Measurements from ENCODE around the gene ATPAF1.
"Not testable (repeated sequence)": the region's sequence is repeated elsewhere in the genome, so short reads cannot be mapped to it uniquely, and the experiment has no call there.

The ATPAF1 gene

DNA sequence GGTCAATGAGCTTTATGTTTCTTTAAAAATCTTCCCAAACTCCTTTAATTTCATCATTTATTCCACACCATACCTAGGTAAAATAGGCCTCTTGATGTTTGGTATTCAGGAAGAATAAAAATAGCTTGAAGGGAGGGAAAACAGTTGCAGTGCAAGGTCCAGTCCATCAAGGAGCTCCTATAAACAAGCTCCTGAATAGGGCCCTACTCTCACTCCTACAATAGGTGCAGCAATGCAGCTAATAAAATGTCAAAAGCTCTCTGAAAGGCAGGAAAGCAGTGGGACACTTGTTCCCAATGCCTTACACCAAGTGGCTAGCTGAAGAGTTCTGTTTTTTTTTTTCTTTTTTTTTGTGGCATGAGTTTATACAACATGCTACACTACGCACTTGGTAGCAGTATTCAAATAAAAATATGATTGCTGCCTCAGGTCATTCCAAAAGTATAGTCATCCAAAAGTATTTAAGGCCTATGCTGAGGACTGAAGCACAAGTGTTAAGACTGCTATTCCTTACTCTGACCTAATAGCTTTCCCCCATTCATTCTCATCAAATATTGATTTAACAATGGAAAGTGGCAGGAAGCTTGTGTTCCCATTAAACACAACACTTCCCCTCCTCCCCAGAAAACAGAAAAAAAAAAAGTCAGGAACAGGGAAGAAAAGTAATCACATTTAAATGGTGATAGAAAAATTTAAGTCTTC lies 13.3 kb upstream of the ATPAF1 start:
- no peak for DNase-seq (ENCODE audit: low read depth, low spot score)

- DNase-seq (ENCODE audit: low read depth, low spot score): no peak
Observed at GRCh38 chr1:46679789-46680573, 11.8 kb upstream of the ATPAF1 start.

DNA sequence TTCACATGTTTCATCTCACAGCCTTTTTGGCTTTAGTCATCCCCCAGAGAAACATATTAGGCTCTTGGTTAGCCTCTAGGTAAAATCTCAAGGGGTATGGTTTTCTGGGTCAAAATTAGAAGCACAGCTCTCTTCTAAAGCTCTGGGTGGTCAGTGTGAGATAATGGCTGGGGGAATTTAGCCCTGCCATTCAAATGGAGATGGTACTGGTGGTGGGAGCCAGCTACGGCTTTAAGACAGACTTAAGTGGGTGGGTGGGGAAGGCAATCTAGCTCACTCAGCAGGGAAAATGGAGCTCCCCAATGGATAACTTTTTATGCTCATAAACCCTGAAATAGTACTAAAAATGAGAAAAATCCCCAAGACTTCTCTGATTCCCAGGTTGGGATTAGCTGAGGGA lies 9.2 kb upstream of the ATPAF1 start:
- DNase-seq (ENCODE audit: low read depth, low spot score): no peak

DNA sequence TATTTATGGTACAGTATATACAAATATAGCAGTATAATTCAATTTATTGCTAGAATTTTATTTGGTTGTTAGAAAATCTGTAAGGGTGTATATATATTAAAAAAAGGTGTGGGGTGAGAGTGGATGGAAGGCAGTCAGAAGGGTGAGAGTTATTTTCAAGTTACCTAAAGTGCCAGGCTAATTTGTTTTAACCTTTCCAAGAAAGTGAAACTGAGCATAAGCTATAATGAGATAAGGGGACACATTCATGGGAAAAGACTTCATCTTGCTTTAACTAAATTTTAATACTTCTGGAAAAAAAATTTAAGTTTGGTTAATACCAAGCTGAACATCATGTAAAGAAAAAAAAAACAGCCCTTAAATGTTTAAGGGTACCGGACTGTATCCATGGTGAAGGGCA lies 8.4 kb upstream of the ATPAF1 start:
- no peak for DNase-seq (ENCODE audit: low read depth, low spot score)

DNA sequence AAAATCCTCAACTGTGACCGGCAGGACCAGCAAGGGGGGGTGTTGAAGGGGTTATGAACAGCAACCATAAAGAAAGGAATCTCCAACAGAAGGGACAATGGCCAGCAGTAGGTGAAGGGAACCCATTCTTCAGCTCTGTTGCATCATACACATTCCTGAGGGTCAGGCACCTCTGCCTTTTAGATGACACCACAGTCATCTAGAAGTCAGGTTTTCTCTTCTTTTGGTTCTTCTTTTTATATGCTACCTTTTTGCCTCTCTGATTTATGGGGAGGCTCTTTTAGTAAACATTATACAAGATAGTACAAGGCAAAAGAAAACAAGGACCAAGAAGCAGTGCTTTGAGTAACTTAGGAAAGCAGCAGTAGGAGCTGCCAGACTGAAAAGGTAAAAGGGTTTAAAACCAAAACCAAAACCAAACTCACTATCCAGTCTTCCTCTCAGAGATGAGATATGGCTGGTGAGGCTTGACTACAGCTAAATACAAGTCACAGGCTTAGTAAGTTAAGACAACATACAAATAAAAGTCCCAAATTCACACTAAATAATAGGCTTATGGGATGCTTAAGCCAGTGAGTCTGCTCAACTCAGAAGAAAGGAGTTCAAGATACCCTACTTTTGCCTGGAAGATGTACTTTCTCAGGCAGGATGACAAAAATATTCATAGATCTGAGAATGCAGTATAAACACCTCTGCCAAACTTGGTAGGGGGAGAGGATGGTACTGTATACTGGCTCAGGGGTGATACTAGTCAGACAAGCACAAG lies 7.6 kb upstream of the ATPAF1 start:
- DNase-seq (ENCODE audit: low read depth, low spot score): no peak

GRCh38 chr1:46673749-46674182 lies 5.6 kb upstream of the ATPAF1 start:
- no peak for DNase-seq (ENCODE audit: low read depth, low spot score)

- no peak for DNase-seq (ENCODE audit: low read depth, low spot score)
Observed at GRCh38 chr1:46672696-46673095, 4.5 kb upstream of the ATPAF1 start.

DNA sequence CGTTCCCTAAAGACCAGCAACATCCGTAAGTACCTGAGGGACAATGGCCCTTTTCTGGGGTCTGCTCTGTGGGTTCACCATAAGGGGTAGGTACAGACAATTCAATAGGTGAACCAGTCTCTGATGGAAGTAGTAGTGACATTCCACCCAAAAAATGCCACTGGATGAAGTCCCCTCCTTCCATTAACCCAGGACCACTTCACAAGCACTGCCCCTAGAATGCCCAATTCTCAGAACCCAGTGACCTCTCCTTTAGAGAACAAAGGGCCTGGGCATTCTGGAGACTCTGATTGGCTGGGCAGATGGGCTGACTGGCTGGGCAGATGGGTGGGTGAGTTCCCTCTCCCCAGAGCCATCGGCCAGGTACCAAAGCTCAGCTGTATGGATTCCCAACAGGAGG lies 3.4 kb upstream of the ATPAF1 start, which contains the start of gene TEX38:
TEX38 (plus strand) TSS at position 301 of the 400 bp plus-strand sequence; CDS start at position 382, 81 bp downstream.
- DNase-seq (ENCODE audit: low read depth, low spot score): no peak

- no peak for DNase-seq (ENCODE audit: low read depth, low spot score)
Observed at GRCh38 chr1:46670134-46670533, 2.0 kb upstream of the ATPAF1 start.

DNA sequence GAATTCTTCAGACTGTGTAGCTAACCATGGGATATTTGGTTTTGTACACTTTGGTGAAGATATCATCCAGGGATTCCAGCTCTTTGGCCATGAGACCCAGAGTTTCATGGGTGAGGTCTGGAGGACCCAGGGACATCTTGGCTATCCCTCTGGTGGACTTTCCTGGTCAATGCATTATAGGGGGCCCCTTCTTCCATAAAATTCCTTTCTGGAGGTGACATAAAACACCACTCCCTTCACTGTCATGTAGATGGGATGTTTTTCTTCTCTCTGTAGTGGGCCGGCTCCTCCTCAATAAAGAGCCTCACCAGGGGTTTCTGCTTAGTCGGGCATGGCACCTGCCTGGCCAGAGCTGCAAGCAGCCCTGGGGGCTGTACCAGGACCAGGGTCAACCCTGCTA lies 2.2 kb downstream of the ATPAF1 start:
- no peak for DNase-seq (ENCODE audit: low read depth, low spot score)

DNA sequence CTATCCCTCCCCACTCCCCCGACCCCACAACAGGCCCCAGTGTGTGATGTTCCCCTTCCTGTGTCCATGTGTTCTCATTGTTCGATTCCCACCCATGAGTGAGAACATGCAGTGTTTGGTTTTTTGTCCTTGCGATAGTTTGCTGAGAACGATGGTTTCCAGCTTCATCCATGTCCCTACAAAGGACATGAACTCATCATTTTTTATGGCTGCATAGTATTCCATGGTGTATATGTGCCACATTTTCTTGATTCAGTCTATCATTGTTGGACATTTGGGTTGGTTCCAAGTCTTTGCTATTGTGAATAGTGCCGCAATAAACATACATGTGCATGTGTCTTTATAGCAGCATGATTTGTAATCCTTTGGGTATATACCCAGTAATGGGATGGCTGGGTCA lies 5.2 kb downstream of the ATPAF1 start:
- not testable (repeated sequence) for DNase-seq (ENCODE audit: low read depth, low spot score)

DNA sequence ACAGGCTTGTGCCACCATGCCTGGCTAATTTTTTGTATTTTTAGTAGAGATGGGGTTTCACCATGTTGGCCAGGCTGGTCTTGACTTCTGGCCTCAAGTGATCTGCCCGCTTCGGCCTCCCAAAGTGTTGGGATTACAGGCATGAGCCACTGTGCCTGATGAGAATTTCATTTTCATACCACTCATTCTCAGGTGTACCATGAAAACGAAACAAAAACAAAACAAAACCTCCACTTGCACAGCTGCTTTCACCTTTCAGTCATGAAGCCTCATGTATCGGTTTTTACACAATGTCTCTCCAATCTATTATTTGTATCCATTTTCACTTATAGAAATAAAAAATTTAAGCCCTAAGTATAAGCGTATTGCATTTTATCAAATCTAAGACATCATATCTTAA lies 8.0 kb downstream of the ATPAF1 start:
- not testable (repeated sequence) for DNase-seq (ENCODE audit: low read depth, low spot score)

DNA sequence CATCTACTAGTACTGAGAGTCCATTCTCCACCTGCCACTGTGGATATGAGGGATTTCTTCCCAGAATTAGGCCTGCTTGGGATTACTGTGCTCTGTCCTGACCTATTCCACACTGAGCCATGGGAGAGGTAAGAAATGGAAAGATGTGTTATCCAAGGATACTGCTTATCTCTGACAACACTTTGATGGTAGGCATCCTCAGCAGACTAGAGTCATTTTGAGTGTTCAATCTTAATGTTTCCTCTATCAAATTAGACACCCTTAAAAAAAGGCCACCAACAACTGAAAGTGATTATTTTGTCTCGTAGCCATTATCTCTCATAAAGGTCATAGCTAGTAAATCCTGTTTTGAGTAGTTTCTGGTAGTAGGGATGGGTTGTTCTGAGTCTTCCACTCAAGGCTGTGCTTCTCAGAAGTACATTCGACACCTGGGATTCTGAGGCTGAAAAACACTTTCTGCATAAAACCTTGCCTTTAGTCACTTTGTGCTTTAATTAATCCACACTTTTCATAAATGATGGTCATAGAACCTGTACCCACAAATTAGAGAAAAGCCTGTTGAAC lies 8.8 kb downstream of the ATPAF1 start:
- DNase-seq (ENCODE audit: low read depth, low spot score): no peak

DNA sequence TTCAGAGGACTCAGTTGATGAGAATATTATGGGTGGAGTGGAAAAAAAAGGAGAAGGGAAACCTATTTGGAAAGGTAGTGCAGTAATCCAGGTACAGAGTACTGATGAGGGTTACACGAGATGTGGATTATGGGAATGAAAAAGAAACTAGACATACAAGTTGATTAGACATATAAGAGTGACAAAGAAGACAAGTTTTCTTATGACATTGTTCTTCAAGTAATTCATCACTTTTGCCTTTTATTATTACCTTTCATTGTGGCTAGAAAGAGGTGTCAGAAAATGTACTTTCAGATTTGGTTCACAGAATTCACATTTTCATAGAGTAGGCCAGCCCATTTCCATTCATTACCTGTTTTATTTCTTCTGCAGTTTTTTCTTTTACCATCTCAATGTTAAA lies 10.4 kb downstream of the ATPAF1 start:
- no peak for DNase-seq (ENCODE audit: low read depth, low spot score)

DNA sequence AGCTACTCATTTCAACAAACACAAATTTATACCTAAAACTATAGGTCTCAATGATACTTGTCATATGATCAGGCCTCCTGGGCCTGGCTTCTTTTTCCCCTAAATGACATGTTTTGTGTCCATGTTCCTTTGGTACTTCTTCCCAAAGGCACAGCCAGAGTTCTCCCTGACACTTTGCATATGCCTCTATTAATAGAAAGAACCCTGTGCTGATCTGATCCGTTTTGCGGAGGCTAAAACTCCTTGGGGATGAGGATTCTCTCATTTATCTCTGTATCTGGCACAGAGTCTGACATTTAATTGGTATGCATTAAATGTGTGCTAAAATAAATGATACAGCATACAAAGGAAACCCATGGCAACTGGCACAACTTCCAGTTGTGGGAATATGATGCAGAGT lies 11.5 kb downstream of the ATPAF1 start:
- no peak for DNase-seq (ENCODE audit: low read depth, low spot score)

GRCh38 chr1:46655848-46656247 lies 12.3 kb downstream of the ATPAF1 start:
- no peak for DNase-seq (ENCODE audit: low read depth, low spot score)

GRCh38 chr1:46654698-46655097 lies 13.5 kb downstream of the ATPAF1 start:
- not testable (repeated sequence) for DNase-seq (ENCODE audit: low read depth, low spot score)

DNA sequence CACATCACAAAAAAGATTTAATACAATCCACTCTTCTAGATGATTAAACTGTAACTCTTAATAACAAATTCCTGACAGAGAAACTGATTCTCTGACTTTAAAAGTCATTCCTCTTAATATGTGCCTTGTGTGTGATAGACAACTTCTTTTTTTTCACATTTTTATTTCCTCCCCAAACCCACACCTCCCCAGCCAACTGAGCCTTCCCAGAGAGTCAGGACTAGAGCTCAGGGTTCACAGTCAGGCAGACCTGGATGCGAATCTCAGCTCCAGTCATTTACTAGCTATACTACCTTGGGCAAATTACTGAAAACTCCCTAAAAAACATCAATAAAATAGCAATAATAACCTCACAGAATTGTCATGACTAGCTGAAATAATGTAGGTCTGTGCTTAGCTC lies 14.2 kb downstream of the ATPAF1 start:
- no peak for DNase-seq (ENCODE audit: low read depth, low spot score)

DNA sequence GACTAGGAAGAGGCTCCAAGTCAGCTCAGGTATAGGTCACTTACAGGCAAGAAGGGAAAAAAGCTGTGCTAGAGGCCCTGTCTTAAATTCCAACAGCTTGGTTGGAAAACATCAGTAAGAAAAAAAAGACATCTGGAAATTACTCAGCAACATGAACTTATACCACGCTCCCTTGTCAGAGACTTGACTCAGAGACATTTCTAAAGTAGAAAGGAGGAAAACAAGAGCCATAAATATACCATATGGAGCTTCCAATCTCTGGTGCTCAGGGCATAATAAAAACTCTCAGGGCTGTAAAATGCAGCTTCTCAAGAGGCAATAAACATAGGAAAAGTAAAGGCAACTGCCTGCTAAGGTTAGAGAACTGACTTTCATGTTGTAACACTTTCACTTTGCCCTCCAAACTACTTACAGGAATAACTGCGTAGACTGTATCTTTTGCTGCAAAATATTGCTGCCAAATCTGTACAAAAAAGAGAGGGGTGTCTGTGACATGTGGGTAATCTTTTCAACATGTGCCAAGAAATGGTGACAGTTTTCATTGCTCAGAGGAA lies 14.7 kb downstream of the ATPAF1 start:
- DNase-seq (ENCODE audit: low read depth, low spot score): no peak

DNA sequence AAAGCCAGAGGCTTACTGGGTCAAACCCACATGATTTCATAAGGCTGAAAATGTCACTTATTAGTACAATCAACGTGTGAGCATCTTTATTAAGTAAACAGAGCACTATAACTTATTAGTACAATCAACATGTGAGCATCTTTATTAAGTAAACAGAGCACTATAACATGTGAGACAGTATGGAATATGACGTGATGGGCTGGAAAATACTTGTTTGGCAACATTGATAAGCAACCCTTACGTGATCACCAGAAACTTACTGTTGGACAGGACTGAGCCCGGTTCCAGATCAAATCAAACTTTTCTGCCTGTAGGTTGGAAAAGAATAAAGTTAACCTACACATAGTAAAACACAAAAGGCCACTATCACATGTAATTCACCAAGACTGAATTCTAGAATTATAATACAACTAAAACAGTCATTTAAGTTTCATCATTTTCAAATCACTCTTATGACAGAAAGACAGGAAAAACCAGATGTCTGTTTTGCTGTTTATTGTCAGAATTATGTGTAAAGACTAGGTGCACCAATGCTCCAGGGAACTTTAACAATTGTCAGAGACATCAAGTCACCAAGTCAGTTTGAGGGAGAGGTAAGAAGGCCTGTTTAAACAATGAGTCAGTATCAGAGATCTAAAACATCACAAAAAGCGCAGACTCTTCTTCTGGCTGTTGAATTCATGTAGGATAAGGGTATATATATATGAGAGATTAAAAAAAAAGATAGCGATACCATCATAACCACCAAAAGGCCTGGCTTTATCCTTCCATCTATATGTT lies 15.7 kb downstream of the ATPAF1 start:
- DNase-seq (ENCODE audit: low read depth, low spot score): no peak

DNA sequence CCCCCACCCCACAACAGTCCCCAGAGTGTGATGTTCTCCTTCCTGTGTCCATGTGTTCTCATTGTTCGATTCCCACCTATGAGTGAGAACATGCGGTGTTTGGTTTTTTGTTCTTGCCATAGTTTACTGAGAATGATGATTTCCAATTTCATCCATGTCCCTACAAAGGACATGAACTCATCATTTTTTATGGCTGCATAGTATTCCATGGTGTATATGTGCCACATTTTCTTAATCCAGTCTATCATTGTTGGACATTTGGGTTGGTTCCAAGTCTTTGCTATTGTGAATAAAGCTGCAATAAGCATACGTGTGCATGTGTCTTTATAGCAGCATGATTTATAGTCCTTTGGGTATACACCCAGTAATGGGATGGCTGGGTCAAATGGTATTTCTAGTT lies 17.0 kb downstream of the ATPAF1 start:
- not testable (repeated sequence) for DNase-seq (ENCODE audit: low read depth, low spot score)

Data from brain pericyte (primary cell).